HG03095 (cell line): ENCODE data around the gene OR11H6.
"Not testable (repeated sequence)": the region's sequence is repeated elsewhere in the genome, so short reads cannot be mapped to it uniquely, and the experiment has no call there.

Experiments used
- ATAC-seq: cut with Tn5 transposase; IDR thresholded peaks from one replicate; pipeline ENCODE4 v1.9.1; 2021; ENCODE audit warnings: moderate library complexity; ENCODE audit not compliant: unreplicated experiment

Gene OR11H6

DNA sequence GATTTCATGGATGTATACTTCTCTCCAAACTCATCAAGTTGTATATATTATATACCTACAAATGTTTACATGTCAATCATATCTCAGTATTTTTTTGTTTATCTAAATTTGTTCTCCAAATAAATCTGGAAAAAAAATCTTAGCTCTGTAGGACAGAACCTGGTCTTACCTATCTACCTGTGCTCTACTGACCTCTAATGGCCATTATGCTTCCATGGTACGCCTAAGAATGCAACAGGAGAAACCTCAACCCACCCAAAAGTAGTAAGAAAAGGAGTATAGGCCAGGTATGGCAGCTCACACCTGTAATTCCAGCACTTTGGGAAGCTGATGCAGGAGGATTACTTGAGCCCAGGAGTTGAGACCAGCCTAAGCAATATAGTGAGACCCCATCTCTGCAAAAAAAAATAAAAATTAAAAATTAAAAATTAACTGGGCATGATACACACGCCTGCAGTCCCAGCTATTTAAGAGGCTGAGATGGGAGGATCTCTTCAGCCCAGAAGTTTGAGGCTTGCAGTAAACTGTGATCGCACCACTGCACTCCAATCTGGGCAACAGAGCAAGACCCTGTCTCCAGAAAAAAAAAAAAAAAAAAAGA, 24.2 kb downstream of the OR11H6 start:
- ATAC-seq = no peak

GRCh38 chr14:20262642-20263128, 39.2 kb downstream of the OR11H6 start:
- no peak for ATAC-seq

- ATAC-seq = not testable (repeated sequence)
Observed at GRCh38 chr14:20264361-20264760, 40.9 kb downstream of the OR11H6 start.

GRCh38 chr14:20274062-20274461, 50.6 kb downstream of the OR11H6 start:
- no peak for ATAC-seq
